SK-N-SH (cell line): ENCODE measurements around the gene GGPS1. TPM values are rescaled to one million over a fixed set of nuclear protein-coding genes. Genes with fewer than 3 reads are reported as not detected.

ENCODE experiments used
- CTCF ChIA-PET: fragments of 300-600, 350-600 bp; formaldehyde crosslinking; extraction: SDS; loops from one replicate; lab custom pipeline; 2021; lab: Yijun Ruan, JAX
- POLR2A ChIA-PET: fragments of 350-600 bp; sonication (Branson Sonifier 250); formaldehyde crosslinking; extraction: SDS; loops from one replicate; lab custom pipeline; 2020; ENCODE audit warnings: antibody characterized with exemption, inconsistent platforms; lab: Yijun Ruan, JAX
- DNase-seq: peaks from one replicate; pipeline ENCODE4 v3.0.0; 2012
- H2AFZ ChIP-seq: fragments of 200-600 bp; sonication (generic); 2 replicates; pipeline ENCODE4 v1.8.1; 2016; ENCODE audit warnings: antibody characterized with exemption, mild to moderate bottlenecking, low read depth
- H3F3A ChIP-seq: fragments of 200-600 bp; sonication (generic); replicated peaks from 2 replicates; pipeline ENCODE3; 2016; ENCODE audit warnings: antibody characterized with exemption, mild to moderate bottlenecking; ENCODE audit not compliant: insufficient read depth
- H3K27ac ChIP-seq, 2 experiments: fragments of 200-500 bp in 1 of 2; fragments of 200-600 bp in 1 of 2; sonication (Bioruptor generic) in 1 of 2; sonication (generic), shearing (Covaris generic) in 1 of 2; 2 replicates each; pipeline versions ENCODE4 v1.5.1 to v1.6.1; 2014 to 2016; ENCODE audit warnings: low read depth in 2 of 2, inconsistent platforms in 1 of 2, low read length in 1 of 2, mild to moderate bottlenecking in 1 of 2, mixed read lengths in 1 of 2
- H3K27me3 ChIP-seq: fragments of 200-600 bp; sonication (generic), shearing (Covaris generic); 2 replicates; pipeline ENCODE4 v1.6.1; 2016; ENCODE audit warnings: mixed run types; ENCODE audit not compliant: insufficient read depth
- H3K36me3 ChIP-seq, 2 experiments: fragments of 200-500 bp in 1 of 2; fragments of 200-600 bp in 1 of 2; sonication (Bioruptor generic) in 1 of 2; sonication (generic) in 1 of 2; replicated peaks in 1 of 2; 2 replicates each; pipeline versions ENCODE3 to v1.5.1; 2014 to 2016; ENCODE audit warnings: low read length in 1 of 2, mild to moderate bottlenecking in 1 of 2; ENCODE audit not compliant: insufficient read depth in 2 of 2, control insufficient read depth in 1 of 2
- H3K4me1 ChIP-seq, 2 experiments: fragments of 200-500 bp in 1 of 2; fragments of 200-600 bp in 1 of 2; sonication (Bioruptor generic) in 1 of 2; sonication (generic), shearing (Covaris generic) in 1 of 2; 2 replicates each; pipeline versions ENCODE4 v1.5.1 to v1.6.1; 2014 to 2016; ENCODE audit warnings: low read depth in 1 of 2, low read length in 1 of 2, mixed run types in 1 of 2; ENCODE audit not compliant: insufficient read depth in 2 of 2, control insufficient read depth in 1 of 2
- H3K4me2 ChIP-seq: fragments of 200-600 bp; sonication (generic), shearing (Covaris generic); 2 replicates; pipeline ENCODE4 v1.6.1; 2017; ENCODE audit warnings: mixed run types
- H3K4me3 ChIP-seq, 2 experiments: fragments of 200-500 bp in 1 of 2; fragments of 200-600 bp in 1 of 2; sonication (Bioruptor generic) in 1 of 2; sonication (generic), shearing (Covaris generic) in 1 of 2; 2 replicates each; pipeline versions ENCODE4 v1.5.1 to v1.8.1; 2014 to 2016; ENCODE audit warnings: low read depth in 2 of 2, inconsistent platforms in 1 of 2, low read length in 1 of 2, mild to moderate bottlenecking in 1 of 2, mixed read lengths in 1 of 2, moderate library complexity in 1 of 2
- H3K79me2 ChIP-seq: fragments of 200-600 bp; sonication (generic); 2 replicates; pipeline ENCODE4 v1.8.1; 2017; ENCODE audit warnings: mild to moderate bottlenecking; ENCODE audit not compliant: insufficient read depth
- H3K9ac ChIP-seq: fragments of 200-600 bp; sonication (generic); 2 replicates; pipeline ENCODE4 v1.6.1; 2017; ENCODE audit warnings: mixed run types
- H3K9me2 ChIP-seq: fragments of 200-600 bp; sonication (generic); 2 replicates; pipeline ENCODE4 v1.6.1; 2017; ENCODE audit warnings: mixed run types
- H3K9me3 ChIP-seq: fragments of 200-600 bp; sonication (generic); 2 replicates; pipeline ENCODE4 v1.6.1; 2017; ENCODE audit warnings: mixed run types, mild to moderate bottlenecking, moderate library complexity
- H4K20me1 ChIP-seq: fragments of 200-600 bp; sonication (generic); 2 replicates; pipeline ENCODE4 v1.6.1; 2017; ENCODE audit warnings: mild to moderate bottlenecking, mixed run types; ENCODE audit not compliant: insufficient read depth
- CHD2 ChIP-seq: fragments of 150-350 bp; IDR thresholded peaks from 2 replicates; pipeline ENCODE4 v1.6.1; 2018; ENCODE audit warnings: low read length; ENCODE audit not compliant: partially characterized antibody
- FOSL2 ChIP-seq: IDR thresholded peaks from 2 replicates; pipeline ENCODE4 v1.4.0; 2012; ENCODE audit warnings: low read depth, mild to moderate bottlenecking, moderate library complexity, borderline replicate concordance
- FOXM1 ChIP-seq: IDR thresholded peaks from 2 replicates; pipeline ENCODE4 v1.4.0; 2012; ENCODE audit warnings: low read depth, mild to moderate bottlenecking
- GABPA ChIP-seq: IDR thresholded peaks from 2 replicates; pipeline ENCODE4 v1.4.0; 2012; ENCODE audit warnings: low read depth, mild to moderate bottlenecking
- JUND ChIP-seq: IDR thresholded peaks from 2 replicates; pipeline ENCODE4 v1.4.0; 2012
- MXI1 ChIP-seq: IDR thresholded peaks from 2 replicates; pipeline ENCODE4 v1.6.1; 2012; ENCODE audit warnings: mild to moderate bottlenecking, low read depth, low read length, improper control_type of control experiment
- NFIC ChIP-seq: IDR thresholded peaks from 2 replicates; pipeline ENCODE4 v1.4.0; 2012; ENCODE audit warnings: borderline replicate concordance
- RCOR1 ChIP-seq: fragments of 150-350 bp; IDR thresholded peaks from 2 replicates; pipeline ENCODE4 v1.6.1; 2017; ENCODE audit warnings: antibody characterized with exemption, low read length
- RFX5 ChIP-seq: IDR thresholded peaks from 2 replicates; pipeline ENCODE4 v1.6.1; 2012; ENCODE audit warnings: mild to moderate bottlenecking, improper control_type of control experiment, low read length
- SIN3A ChIP-seq: IDR thresholded peaks from 2 replicates; pipeline ENCODE4 v1.6.1; 2012; ENCODE audit warnings: low read depth, mild to moderate bottlenecking, low read length, moderate library complexity, borderline replicate concordance
- SMC3 ChIP-seq: IDR thresholded peaks from 2 replicates; pipeline ENCODE4 v1.6.1; 2012; ENCODE audit warnings: low read depth, low read length, improper control_type of control experiment
- TCF12 ChIP-seq: IDR thresholded peaks from 2 replicates; pipeline ENCODE4 v1.4.0; 2012
- YY1 ChIP-seq: IDR thresholded peaks from 2 replicates; pipeline ENCODE4 v1.4.0; 2012; ENCODE audit warnings: low read depth, mild to moderate bottlenecking
- WGBS: methylation state at CpG from one replicate; pipeline ENCODE4 v1.1.6; 2017; ENCODE audit warnings: low lambda C conversion rate; 5-methylcytosine and 5-hydroxymethylcytosine counted together
- polyA plus RNA-seq, 3 experiments: library from polyadenylated mRNA; depleted of rRNA; stranded (reverse); fragments of >200 nt; gene quantifications; 2 replicates each; pipeline ENCODE4 v1.2.3, GENCODE V29; 2012
- TF ChIP-seq, protein P1 (sequence below): fragments of 150-350 bp; IDR thresholded peaks from 2 replicates; pipeline ENCODE4 v1.6.1; 2017; ENCODE audit warnings: antibody characterized with exemption, low read length, low read depth, borderline replicate concordance
- TF ChIP-seq, protein P2 (sequence below): fragments of 150-350 bp; IDR thresholded peaks from 2 replicates; pipeline ENCODE4 v1.6.1; 2016; ENCODE audit warnings: mild to moderate bottlenecking, low read depth, low read length
- TF ChIP-seq, protein P3 (sequence below): IDR thresholded peaks from 2 replicates; pipeline ENCODE4 v1.4.0; 2012; ENCODE audit warnings: low read depth, borderline replicate concordance
- TF ChIP-seq, protein P4 (sequence below): IDR thresholded peaks from 2 replicates; pipeline ENCODE4 v1.6.1; 2012; ENCODE audit warnings: mild to moderate bottlenecking, low read depth, low read length, moderate library complexity
- TF ChIP-seq, protein P5 (sequence below): IDR thresholded peaks from 2 replicates; pipeline ENCODE4; 2012
- TF ChIP-seq, protein P6 (sequence below): fragments of 200-600 bp; sonication (generic); IDR thresholded peaks from 2 replicates; pipeline ENCODE4 v1.6.1; 2017; ENCODE audit warnings: antibody characterized with exemption, mild to moderate bottlenecking, moderate library complexity

Gene GGPS1
- polyA plus RNA-seq, 1 of the 3 experiments (the other 2 are of a cell fraction), result 15.7 TPM

DNA sequence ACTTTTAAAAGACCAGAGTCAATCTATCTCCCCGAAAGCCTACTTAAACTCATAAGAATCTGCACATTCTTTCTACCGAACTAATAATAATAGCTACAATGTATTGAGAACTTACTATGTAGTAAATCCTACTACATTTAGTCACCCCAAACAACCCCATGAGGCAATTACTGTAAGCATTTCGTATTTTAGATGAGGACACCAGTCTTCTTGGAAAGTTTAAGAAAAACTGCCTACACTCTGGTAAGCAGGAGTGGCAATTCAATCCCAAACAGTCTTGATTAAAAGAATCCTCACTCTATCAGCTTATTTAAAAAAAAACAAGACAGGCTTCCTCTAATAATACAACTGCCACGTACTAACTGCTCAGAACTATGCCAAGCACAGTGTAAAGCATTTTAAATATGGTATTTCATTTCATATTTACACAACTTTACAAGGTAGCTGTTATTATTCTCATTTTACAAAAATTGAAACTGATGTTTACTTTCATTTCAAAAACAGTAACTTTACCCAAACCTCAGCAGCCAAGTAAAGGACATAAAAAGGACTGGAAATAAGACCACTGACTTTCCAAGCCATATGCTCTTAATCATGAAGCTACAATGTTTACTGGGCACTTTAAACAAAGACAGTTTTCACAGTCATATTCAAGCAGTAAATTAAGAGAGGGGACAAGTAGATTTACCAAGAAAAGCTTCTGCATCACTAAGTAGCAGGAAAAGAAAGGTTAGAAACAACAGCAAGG is 14.3 kb upstream of the GGPS1 start:
- CTCF ChIA-PET, result interaction anchor here (2.1 kb wide), 1 partner anchor 11 kb away, joined by 4 read pairs; no protein-coding TSS in a partner anchor
- Histone ChIP-seq H3K36me3 (peaks cover 0 to 8% of the 10 kb centered on the region in 2 experiments), H3F3A (peaks cover 14% of the 10 kb centered on the region), H3K9me3 (no peaks in the 10 kb centered on the region), H3K9ac (no peak overlapping the region), H2AFZ (no peak overlapping the region), H3K4me2 (0 out of 2 replicates have a peak overlapping the region, but pooled peaks have one; percentile 32), H3K27me3 (no peaks in the 10 kb centered on the region), H4K20me1 (peaks cover 88% of the 10 kb centered on the region), H3K4me3 (no peak overlapping the region), H3K27ac (0 out of 4 replicates have a peak overlapping the region, but pooled peaks of 1 of the 2 experiments have one; percentile 16), H3K9me2 (no peaks in the 10 kb centered on the region), H3K4me1 (no peaks in the 10 kb centered on the region; a peak in 2 of 4 replicates), H3K79me2 (peaks cover 99% of the 10 kb centered on the region)
- TF ChIP-seq, protein P1, sequence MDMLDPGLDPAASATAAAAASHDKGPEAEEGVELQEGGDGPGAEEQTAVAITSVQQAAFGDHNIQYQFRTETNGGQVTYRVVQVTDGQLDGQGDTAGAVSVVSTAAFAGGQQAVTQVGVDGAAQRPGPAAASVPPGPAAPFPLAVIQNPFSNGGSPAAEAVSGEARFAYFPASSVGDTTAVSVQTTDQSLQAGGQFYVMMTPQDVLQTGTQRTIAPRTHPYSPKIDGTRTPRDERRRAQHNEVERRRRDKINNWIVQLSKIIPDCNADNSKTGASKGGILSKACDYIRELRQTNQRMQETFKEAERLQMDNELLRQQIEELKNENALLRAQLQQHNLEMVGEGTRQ, result no peak
- TF ChIP-seq, protein P2, sequence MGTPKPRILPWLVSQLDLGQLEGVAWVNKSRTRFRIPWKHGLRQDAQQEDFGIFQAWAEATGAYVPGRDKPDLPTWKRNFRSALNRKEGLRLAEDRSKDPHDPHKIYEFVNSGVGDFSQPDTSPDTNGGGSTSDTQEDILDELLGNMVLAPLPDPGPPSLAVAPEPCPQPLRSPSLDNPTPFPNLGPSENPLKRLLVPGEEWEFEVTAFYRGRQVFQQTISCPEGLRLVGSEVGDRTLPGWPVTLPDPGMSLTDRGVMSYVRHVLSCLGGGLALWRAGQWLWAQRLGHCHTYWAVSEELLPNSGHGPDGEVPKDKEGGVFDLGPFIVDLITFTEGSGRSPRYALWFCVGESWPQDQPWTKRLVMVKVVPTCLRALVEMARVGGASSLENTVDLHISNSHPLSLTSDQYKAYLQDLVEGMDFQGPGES, result no peak
- TF ChIP-seq NFIC (no peak), FOSL2 (no peak), SMC3 (no peak), CHD2 (no peak), FOXM1 (no peak), RFX5 (no peak), SIN3A (no peak), TCF12 (no peak), RCOR1 (no peak), MXI1 (no peak), JUND (no peak), YY1 (no peak), GABPA (no peak)
- TF ChIP-seq, protein P3, sequence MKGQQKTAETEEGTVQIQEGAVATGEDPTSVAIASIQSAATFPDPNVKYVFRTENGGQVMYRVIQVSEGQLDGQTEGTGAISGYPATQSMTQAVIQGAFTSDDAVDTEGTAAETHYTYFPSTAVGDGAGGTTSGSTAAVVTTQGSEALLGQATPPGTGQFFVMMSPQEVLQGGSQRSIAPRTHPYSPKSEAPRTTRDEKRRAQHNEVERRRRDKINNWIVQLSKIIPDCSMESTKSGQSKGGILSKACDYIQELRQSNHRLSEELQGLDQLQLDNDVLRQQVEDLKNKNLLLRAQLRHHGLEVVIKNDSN, result no peak
- TF ChIP-seq, protein P4, sequence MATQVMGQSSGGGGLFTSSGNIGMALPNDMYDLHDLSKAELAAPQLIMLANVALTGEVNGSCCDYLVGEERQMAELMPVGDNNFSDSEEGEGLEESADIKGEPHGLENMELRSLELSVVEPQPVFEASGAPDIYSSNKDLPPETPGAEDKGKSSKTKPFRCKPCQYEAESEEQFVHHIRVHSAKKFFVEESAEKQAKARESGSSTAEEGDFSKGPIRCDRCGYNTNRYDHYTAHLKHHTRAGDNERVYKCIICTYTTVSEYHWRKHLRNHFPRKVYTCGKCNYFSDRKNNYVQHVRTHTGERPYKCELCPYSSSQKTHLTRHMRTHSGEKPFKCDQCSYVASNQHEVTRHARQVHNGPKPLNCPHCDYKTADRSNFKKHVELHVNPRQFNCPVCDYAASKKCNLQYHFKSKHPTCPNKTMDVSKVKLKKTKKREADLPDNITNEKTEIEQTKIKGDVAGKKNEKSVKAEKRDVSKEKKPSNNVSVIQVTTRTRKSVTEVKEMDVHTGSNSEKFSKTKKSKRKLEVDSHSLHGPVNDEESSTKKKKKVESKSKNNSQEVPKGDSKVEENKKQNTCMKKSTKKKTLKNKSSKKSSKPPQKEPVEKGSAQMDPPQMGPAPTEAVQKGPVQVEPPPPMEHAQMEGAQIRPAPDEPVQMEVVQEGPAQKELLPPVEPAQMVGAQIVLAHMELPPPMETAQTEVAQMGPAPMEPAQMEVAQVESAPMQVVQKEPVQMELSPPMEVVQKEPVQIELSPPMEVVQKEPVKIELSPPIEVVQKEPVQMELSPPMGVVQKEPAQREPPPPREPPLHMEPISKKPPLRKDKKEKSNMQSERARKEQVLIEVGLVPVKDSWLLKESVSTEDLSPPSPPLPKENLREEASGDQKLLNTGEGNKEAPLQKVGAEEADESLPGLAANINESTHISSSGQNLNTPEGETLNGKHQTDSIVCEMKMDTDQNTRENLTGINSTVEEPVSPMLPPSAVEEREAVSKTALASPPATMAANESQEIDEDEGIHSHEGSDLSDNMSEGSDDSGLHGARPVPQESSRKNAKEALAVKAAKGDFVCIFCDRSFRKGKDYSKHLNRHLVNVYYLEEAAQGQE, result no peak
- TF ChIP-seq, protein P5, sequence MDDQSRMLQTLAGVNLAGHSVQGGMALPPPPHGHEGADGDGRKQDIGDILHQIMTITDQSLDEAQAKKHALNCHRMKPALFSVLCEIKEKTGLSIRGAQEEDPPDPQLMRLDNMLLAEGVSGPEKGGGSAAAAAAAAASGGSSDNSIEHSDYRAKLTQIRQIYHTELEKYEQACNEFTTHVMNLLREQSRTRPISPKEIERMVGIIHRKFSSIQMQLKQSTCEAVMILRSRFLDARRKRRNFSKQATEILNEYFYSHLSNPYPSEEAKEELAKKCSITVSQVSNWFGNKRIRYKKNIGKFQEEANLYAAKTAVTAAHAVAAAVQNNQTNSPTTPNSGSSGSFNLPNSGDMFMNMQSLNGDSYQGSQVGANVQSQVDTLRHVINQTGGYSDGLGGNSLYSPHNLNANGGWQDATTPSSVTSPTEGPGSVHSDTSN, result no peak
- TF ChIP-seq, protein P6, sequence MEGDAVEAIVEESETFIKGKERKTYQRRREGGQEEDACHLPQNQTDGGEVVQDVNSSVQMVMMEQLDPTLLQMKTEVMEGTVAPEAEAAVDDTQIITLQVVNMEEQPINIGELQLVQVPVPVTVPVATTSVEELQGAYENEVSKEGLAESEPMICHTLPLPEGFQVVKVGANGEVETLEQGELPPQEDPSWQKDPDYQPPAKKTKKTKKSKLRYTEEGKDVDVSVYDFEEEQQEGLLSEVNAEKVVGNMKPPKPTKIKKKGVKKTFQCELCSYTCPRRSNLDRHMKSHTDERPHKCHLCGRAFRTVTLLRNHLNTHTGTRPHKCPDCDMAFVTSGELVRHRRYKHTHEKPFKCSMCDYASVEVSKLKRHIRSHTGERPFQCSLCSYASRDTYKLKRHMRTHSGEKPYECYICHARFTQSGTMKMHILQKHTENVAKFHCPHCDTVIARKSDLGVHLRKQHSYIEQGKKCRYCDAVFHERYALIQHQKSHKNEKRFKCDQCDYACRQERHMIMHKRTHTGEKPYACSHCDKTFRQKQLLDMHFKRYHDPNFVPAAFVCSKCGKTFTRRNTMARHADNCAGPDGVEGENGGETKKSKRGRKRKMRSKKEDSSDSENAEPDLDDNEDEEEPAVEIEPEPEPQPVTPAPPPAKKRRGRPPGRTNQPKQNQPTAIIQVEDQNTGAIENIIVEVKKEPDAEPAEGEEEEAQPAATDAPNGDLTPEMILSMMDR, result no peak
- POLR2A ChIA-PET, result interaction anchor here (0.5 kb wide), 1 partner anchor 10 kb away, joined by 3 read pairs; no protein-coding TSS in a partner anchor
- DNase-seq, result no peak
- 89% methylated on average over 4 of the region's 4 CpGs for WGBS
